GM23248 (cell line): ENCODE measurements around the gene CCBE1.

Experiments
- EZH2 ChIP-seq: fragments of 200-600 bp; sonication (generic); IDR thresholded peaks from 2 replicates; pipeline ENCODE4 v1.6.1; 2018; ENCODE audit warnings: antibody characterized with exemption, mild to moderate bottlenecking; ENCODE audit not compliant: insufficient read depth, poor library complexity, severe bottlenecking
- EZH2phosphoT487 ChIP-seq: fragments of 200-600 bp; sonication (generic); IDR thresholded peaks from 2 replicates; pipeline ENCODE4 v1.6.1; 2018; ENCODE audit warnings: antibody characterized with exemption, moderate library complexity, mild to moderate bottlenecking, low read depth; ENCODE audit not compliant: insufficient read depth

GRCh38 chr18:59393381-59393780, 303.8 kb downstream of the CCBE1 start:
- TF ChIP-seq EZH2 (no peak), EZH2phosphoT487 (no peak)
